A673 (cell line): ENCODE data around the gene IRX6.

Experiments
- CTCF ChIP-seq: fragments of 300-800, 200-600 bp; sonication (generic); conservative IDR thresholded peaks from 2 replicates; pipeline ENCODE4 v1.5.1; 2017; ENCODE audit warnings: low read depth, mild to moderate bottlenecking, antibody characterized with exemption, low read length, moderate library complexity, mixed read lengths
- EZH2 ChIP-seq: fragments of 200-600 bp; sonication (generic); IDR thresholded peaks from 2 replicates; pipeline ENCODE4 v1.6.1; 2017; ENCODE audit warnings: borderline replicate concordance, low read depth, mild to moderate bottlenecking, mixed read lengths, antibody characterized with exemption, low read length; ENCODE audit not compliant: poor library complexity, severe bottlenecking

GRCh38 chr16:55292491-55292890 lies 31.5 kb upstream of the IRX6 start:
- no peak for TF ChIP-seq CTCF
- no peak for TF ChIP-seq EZH2
